ENCODE results near the gene HS3ST4. TPM values are rescaled to one million over a fixed set of nuclear protein-coding genes. Genes with fewer than 3 reads are reported as not detected.

Gene HS3ST4
- total and polyA plus RNA-seq, 2 of the 4 experiments (the other 2 are of a cell fraction), result not detected

DNA sequence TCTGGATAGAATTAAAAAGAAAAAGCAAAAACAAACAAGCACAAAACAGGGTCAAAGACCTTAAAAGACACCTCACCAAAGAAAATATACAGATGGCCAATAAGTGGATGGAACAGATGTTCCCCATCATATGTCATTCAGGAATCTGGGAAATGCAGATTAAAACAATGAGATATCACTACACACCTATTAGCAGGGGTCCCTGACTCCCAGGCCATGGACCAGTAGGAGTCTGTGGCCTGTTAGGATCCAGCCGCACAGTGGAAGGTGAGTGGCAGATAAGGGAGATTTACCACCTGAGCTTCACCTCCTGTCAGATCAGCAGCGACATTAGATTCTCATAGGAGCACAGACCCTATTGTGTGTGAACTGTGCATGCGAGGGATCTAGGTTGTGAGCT is 167.9 kb downstream of the HS3ST4 start:
- H2BK20ac ChIP-seq (ENCODE audit: low read depth, low read length), result no peak overlapping the region
- no peaks in the 10 kb centered on the region for H3K4me1 ChIP-seq (ENCODE audit: control insufficient read depth, insufficient read depth, low read length)
- no peaks in the 10 kb centered on the region for H4K20me1 ChIP-seq (ENCODE audit: insufficient read depth, low read length)
- no peak overlapping the region for H3K18ac ChIP-seq (ENCODE audit: low read depth, low read length)
- dilution Hi-C loops (cut with HindIII; ENCODE audit: low sequenced_read_pairs, unreplicated experiment) (no loop called here), in situ Hi-C loops (cut with MboI; ENCODE audit: low sequenced_read_pairs) (no loop called here), intact Hi-C loops (cut with micrococcal nuclease) (no loop called here)
- no peak overlapping the region for H3K56ac ChIP-seq (ENCODE audit: extremely low read depth, insufficient read depth, low read length)
- H3K4me3 ChIP-seq (ENCODE audit: insufficient read depth, low read depth, low read length), result no peak overlapping the region
- no peak overlapping the region for H3K23ac ChIP-seq (ENCODE audit: low read depth, low read length)
- ChIA-PET CTCF (no interaction called here), POLR2A (ENCODE audit: unreplicated experiment) (no interaction called here)
- no peak overlapping the region for H2AFZ ChIP-seq (replicated peaks; ENCODE audit: low read length, poor library complexity)
- DNase-seq, result no peak
- no peaks in the 10 kb centered on the region for H3K9me3 ChIP-seq (ENCODE audit: control insufficient read depth, insufficient read depth, low read length)
- H2BK15ac ChIP-seq (ENCODE audit: low read depth, low read length), result no peak overlapping the region
- no peak overlapping the region for H2BK120ac ChIP-seq (ENCODE audit: low read depth, low read length)
- no peak for ATAC-seq (ENCODE audit: low read depth)
- no peak overlapping the region for H2AK5ac ChIP-seq (ENCODE audit: low read depth, low read length)
- H3K14ac ChIP-seq (replicated peaks; ENCODE audit: low read depth, low read length), result no peak overlapping the region
- no peaks in the 10 kb centered on the region for H3K27me3 ChIP-seq (ENCODE audit: control insufficient read depth, insufficient read depth, low read length)
- no peak overlapping the region for H3K4me2 ChIP-seq (ENCODE audit: low read depth, low read length)
- no peak overlapping the region for H4K5ac ChIP-seq (ENCODE audit: low read depth, low read length)
- no CpG with 5 or more reads among the region's 3 CpGs for WGBS, 2 experiments (ENCODE audit: extremely low coverage in 2 of 2, insufficient read length in 1 of 2)
- H3K9me1 ChIP-seq (ENCODE audit: insufficient read depth, low read length), result no peaks in the 10 kb centered on the region
- H3K79me1 ChIP-seq (ENCODE audit: low read depth in 1 of 2, low read length in 2 of 2), result no peaks in the 10 kb centered on the region
- H3K36me3 ChIP-seq (ENCODE audit: control insufficient read depth, insufficient read depth, low read length), result no peaks in the 10 kb centered on the region
- TF ChIP-seq CHD1 (IDR thresholded peaks at IDR 0.05; ENCODE audit: low read depth, low read length) (no peak), MAZ (IDR thresholded peaks at IDR 0.05; ENCODE audit: borderline replicate concordance, low read depth, low read length) (no peak), CEBPB (IDR thresholded peaks at IDR 0.05; ENCODE audit: low read depth, low read length) (no peak), MXI1 (IDR thresholded peaks at IDR 0.05; ENCODE audit: borderline replicate concordance, low read depth, low read length) (no peak), RFX5 (IDR thresholded peaks at IDR 0.05; ENCODE audit: low read depth, low read length) (no peak), MAFK (IDR thresholded peaks at IDR 0.05; ENCODE audit: low read depth, low read length) (no peak), RCOR1 (IDR thresholded peaks at IDR 0.05; ENCODE audit: insufficient replicate concordance, low read length) (no peak), BHLHE40 (IDR thresholded peaks at IDR 0.05; ENCODE audit: low read depth, low read length) (no peak), SMC3 (IDR thresholded peaks at IDR 0.05; ENCODE audit: low read depth, low read length) (no peak), RAD21 (IDR thresholded peaks at IDR 0.05; ENCODE audit: low read length) (no peak), FOS (IDR thresholded peaks at IDR 0.05; ENCODE audit: low read depth, low read length) (no peak), NFE2L2 (IDR thresholded peaks at IDR 0.05; ENCODE audit: low read depth, low read length) (no peak), POLR2A (IDR thresholded peaks at IDR 0.05; ENCODE audit: low read depth, low read length) (no peak)
- TF ChIP-seq, protein P1, sequence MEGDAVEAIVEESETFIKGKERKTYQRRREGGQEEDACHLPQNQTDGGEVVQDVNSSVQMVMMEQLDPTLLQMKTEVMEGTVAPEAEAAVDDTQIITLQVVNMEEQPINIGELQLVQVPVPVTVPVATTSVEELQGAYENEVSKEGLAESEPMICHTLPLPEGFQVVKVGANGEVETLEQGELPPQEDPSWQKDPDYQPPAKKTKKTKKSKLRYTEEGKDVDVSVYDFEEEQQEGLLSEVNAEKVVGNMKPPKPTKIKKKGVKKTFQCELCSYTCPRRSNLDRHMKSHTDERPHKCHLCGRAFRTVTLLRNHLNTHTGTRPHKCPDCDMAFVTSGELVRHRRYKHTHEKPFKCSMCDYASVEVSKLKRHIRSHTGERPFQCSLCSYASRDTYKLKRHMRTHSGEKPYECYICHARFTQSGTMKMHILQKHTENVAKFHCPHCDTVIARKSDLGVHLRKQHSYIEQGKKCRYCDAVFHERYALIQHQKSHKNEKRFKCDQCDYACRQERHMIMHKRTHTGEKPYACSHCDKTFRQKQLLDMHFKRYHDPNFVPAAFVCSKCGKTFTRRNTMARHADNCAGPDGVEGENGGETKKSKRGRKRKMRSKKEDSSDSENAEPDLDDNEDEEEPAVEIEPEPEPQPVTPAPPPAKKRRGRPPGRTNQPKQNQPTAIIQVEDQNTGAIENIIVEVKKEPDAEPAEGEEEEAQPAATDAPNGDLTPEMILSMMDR (conservative IDR thresholded peaks at IDR 0.05; ENCODE audit: low read depth, low read length), result no peak
- TF ChIP-seq, protein P2, sequence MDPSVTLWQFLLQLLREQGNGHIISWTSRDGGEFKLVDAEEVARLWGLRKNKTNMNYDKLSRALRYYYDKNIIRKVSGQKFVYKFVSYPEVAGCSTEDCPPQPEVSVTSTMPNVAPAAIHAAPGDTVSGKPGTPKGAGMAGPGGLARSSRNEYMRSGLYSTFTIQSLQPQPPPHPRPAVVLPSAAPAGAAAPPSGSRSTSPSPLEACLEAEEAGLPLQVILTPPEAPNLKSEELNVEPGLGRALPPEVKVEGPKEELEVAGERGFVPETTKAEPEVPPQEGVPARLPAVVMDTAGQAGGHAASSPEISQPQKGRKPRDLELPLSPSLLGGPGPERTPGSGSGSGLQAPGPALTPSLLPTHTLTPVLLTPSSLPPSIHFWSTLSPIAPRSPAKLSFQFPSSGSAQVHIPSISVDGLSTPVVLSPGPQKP (IDR thresholded peaks at IDR 0.05; ENCODE audit: borderline replicate concordance, low read depth, low read length), result no peak
- TF ChIP-seq, protein P3, sequence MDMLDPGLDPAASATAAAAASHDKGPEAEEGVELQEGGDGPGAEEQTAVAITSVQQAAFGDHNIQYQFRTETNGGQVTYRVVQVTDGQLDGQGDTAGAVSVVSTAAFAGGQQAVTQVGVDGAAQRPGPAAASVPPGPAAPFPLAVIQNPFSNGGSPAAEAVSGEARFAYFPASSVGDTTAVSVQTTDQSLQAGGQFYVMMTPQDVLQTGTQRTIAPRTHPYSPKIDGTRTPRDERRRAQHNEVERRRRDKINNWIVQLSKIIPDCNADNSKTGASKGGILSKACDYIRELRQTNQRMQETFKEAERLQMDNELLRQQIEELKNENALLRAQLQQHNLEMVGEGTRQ (IDR thresholded peaks at IDR 0.05; ENCODE audit: low read depth, low read length), result no peak
- no peak overlapping the region for H2BK5ac ChIP-seq (ENCODE audit: low read depth, low read length, poor library complexity, severe bottlenecking)
- no TSS peak for BruUV-seq (replicated peaks)
- H2AK9ac ChIP-seq (replicated peaks; ENCODE audit: low read depth, low read length, poor library complexity), result no peak overlapping the region
- no peak overlapping the region for H3K4ac ChIP-seq (ENCODE audit: low read depth, low read length)
- H3K9ac ChIP-seq (ENCODE audit: low read depth, low read length), result no peak overlapping the region
- no peak overlapping the region for H4K8ac ChIP-seq (ENCODE audit: low read depth in 2 of 2, low read length in 2 of 2)
- no peak overlapping the region for H3K27ac ChIP-seq (ENCODE audit: insufficient read depth, low read length)
- H4K91ac ChIP-seq (ENCODE audit: insufficient read depth, low read depth, low read length), result no peak overlapping the region

All from IMR-90 (cell line).